Hematopoietic multipotent progenitor cell treated with erythropoietin and hydrocortisone succinate and interleukin-3 and kit ligand, for 15 days (in vitro differentiated cells): ENCODE measurements around the gene B3GAT2.
"Not testable (repeated sequence)": the region's sequence is repeated elsewhere in the genome, so short reads cannot be mapped to it uniquely, and the experiment has no call there.

Source experiments
- DNase-seq: peaks from one replicate; pipeline ENCODE4 v3.0.0-alpha.2; 2015; ENCODE audit warnings: low spot score

The B3GAT2 gene

GRCh38 chr6:70956451-70957283, at the start of gene B3GAT2:
Gene B3GAT2 (minus strand): TSS chr6:70957060. CDS start chr6:70956429, 631 bp downstream.
- no peak for DNase-seq

GRCh38 chr6:70998148-70998547, 41.3 kb upstream of the B3GAT2 start:
- no peak for DNase-seq

- DNase-seq = no peak
These were observed 40.5 kb upstream of the B3GAT2 start for GRCh38 chr6:70997379-70997778.

GRCh38 chr6:70996106-70996505, 39.2 kb upstream of the B3GAT2 start:
- no peak for DNase-seq

GRCh38 chr6:70995411-70995810, 38.6 kb upstream of the B3GAT2 start:
- DNase-seq = no peak

GRCh38 chr6:70991253-70991652, 34.4 kb upstream of the B3GAT2 start:
- no peak for DNase-seq

- DNase-seq = no peak
These were observed 28.3 kb upstream of the B3GAT2 start for GRCh38 chr6:70985156-70985555.

- DNase-seq = no peak
These were observed 25.9 kb upstream of the B3GAT2 start for GRCh38 chr6:70982747-70983146.

- DNase-seq = no peak
These were observed 23.9 kb upstream of the B3GAT2 start for GRCh38 chr6:70980727-70981126.

- DNase-seq = no peak
These were observed 16.7 kb upstream of the B3GAT2 start for GRCh38 chr6:70973604-70974003.

- DNase-seq = no peak
These were observed 10.2 kb upstream of the B3GAT2 start for GRCh38 chr6:70967049-70967448.

GRCh38 chr6:70957284-70957617, 391 bp upstream of the B3GAT2 start:
- no peak for DNase-seq

- DNase-seq = no peak
These were observed 739 bp downstream of the B3GAT2 start for GRCh38 chr6:70956191-70956450.

- DNase-seq = peak; percentile 46
These were observed 1.2 kb downstream of the B3GAT2 start for GRCh38 chr6:70955441-70956190.

GRCh38 chr6:70954750-70955149, 2.1 kb downstream of the B3GAT2 start:
- DNase-seq = no peak

GRCh38 chr6:70954176-70954575, 2.7 kb downstream of the B3GAT2 start:
- DNase-seq = no peak

- DNase-seq = no peak
These were observed 4.2 kb downstream of the B3GAT2 start for GRCh38 chr6:70952608-70953165.

- not testable (repeated sequence) for DNase-seq
These were observed 12.5 kb downstream of the B3GAT2 start for GRCh38 chr6:70944321-70944720.

- DNase-seq = no peak
These were observed 23.0 kb downstream of the B3GAT2 start for GRCh38 chr6:70933853-70934252.

- DNase-seq = no peak
These were observed 51.1 kb downstream of the B3GAT2 start for GRCh38 chr6:70905742-70906141.

GRCh38 chr6:70903665-70904452, 53.0 kb downstream of the B3GAT2 start:
- DNase-seq = no peak

- no peak for DNase-seq
These were observed 55.5 kb downstream of the B3GAT2 start for GRCh38 chr6:70901324-70901723.

GRCh38 chr6:70900047-70900446, 56.8 kb downstream of the B3GAT2 start:
- no peak for DNase-seq
